NCI-H2227 (cell line): Measurements from ENCODE around the gene TP53BP1.
A peak's percentile ranks its signal among the peaks of the same experiment; 100 is the strongest.
"Not testable (repeated sequence)": the region's sequence is repeated elsewhere in the genome, so short reads cannot be mapped to it uniquely, and the experiment has no call there.

Source experiments
- DNase-seq: peaks from one replicate; lab custom pipeline; 2025; ENCODE audit not compliant: unreplicated experiment; lab: John Stamatoyannopoulos, UW

Gene TP53BP1

GRCh38 chr15:43420435-43420834 is 72.5 kb downstream of the TP53BP1 start:
- no peak for DNase-seq

- DNase-seq, result no peak
Measured at GRCh38 chr15:43414196-43414595, 78.8 kb downstream of the TP53BP1 start.

GRCh38 chr15:43412096-43412495 is 80.9 kb downstream of the TP53BP1 start:
- no peak for DNase-seq

GRCh38 chr15:43410572-43411214 is 82.3 kb downstream of the TP53BP1 start:
- no peak for DNase-seq

- peak; percentile 45 for DNase-seq
Measured at GRCh38 chr15:43408789-43409188, 84.2 kb downstream of the TP53BP1 start.

- no peak for DNase-seq
Measured at GRCh38 chr15:43406808-43407207, 86.1 kb downstream of the TP53BP1 start.

- DNase-seq, result no peak
Measured at GRCh38 chr15:43406189-43406588, 86.8 kb downstream of the TP53BP1 start.

- DNase-seq, result no peak
Measured at GRCh38 chr15:43404130-43404529, 88.8 kb downstream of the TP53BP1 start.

- no peak for DNase-seq
Measured at GRCh38 chr15:43403616-43404015, 89.3 kb downstream of the TP53BP1 start.

- DNase-seq, result no peak
Measured at GRCh38 chr15:43402255-43402654, 90.7 kb downstream of the TP53BP1 start.

GRCh38 chr15:43393592-43393991 is 99.4 kb downstream of the TP53BP1 start:
- DNase-seq, result not testable (repeated sequence)

GRCh38 chr15:43390723-43391122 is 102.2 kb downstream of the TP53BP1 start:
- no peak for DNase-seq

GRCh38 chr15:43383070-43383469 is 109.9 kb downstream of the TP53BP1 start:
- no peak for DNase-seq

- DNase-seq, result no peak
Measured at GRCh38 chr15:43382310-43382709, 110.6 kb downstream of the TP53BP1 start.

- DNase-seq, result no peak
Measured at GRCh38 chr15:43378601-43379000, 114.4 kb downstream of the TP53BP1 start.

- peak; percentile 42 for DNase-seq
Measured at GRCh38 chr15:43376017-43376705, 116.8 kb downstream of the TP53BP1 start.

GRCh38 chr15:43370975-43371974 is 121.7 kb downstream of the TP53BP1 start, which contains the start of the genes TUBGCP4 and ZSCAN29:
TUBGCP4 (plus strand) TSS chr15:43371101; CDS start chr15:43371355, 254 bp downstream.
ZSCAN29 (minus strand) TSS chr15:43371043; CDS start chr15:43369913, 1,130 bp downstream.
- peak; percentile 88 for DNase-seq

GRCh38 chr15:43370310-43370974 is 122.5 kb downstream of the TP53BP1 start:
- peak; percentile 20 for DNase-seq

- DNase-seq, result no peak
Measured at GRCh38 chr15:43361313-43361903, 131.5 kb downstream of the TP53BP1 start.

- no peak for DNase-seq
Measured at GRCh38 chr15:43360821-43361220, 132.1 kb downstream of the TP53BP1 start.
